WERI-Rb-1 (cell line): ENCODE results near the gene SIPA1L2.
"Not testable (repeated sequence)": the region's sequence is repeated elsewhere in the genome, so short reads cannot be mapped to it uniquely, and the experiment has no call there.

Experiments
- DNase-seq: peaks from one replicate; pipeline ENCODE4 v3.0.0-alpha.2; 2020
- H3K27ac ChIP-seq: fragments of 250-450 bp; sonication (Bioruptor Pico); 2 replicates; pipeline ENCODE4 v1.5.1; 2020; ENCODE audit warnings: mild to moderate bottlenecking, moderate library complexity
- H3K27me3 ChIP-seq: fragments of 250-450 bp; sonication (Bioruptor Pico); 2 replicates; pipeline ENCODE4 v1.5.1; 2021; ENCODE audit warnings: mild to moderate bottlenecking, low read depth, moderate library complexity; ENCODE audit not compliant: insufficient read depth, severe bottlenecking
- H3K36me3 ChIP-seq: fragments of 250-450 bp; sonication (Bioruptor Pico); 2 replicates; pipeline ENCODE4 v1.5.1; 2020; ENCODE audit warnings: mild to moderate bottlenecking, moderate library complexity
- H3K4me3 ChIP-seq: 2 replicates; pipeline ENCODE4 v1.5.1; 2011; ENCODE audit warnings: low read depth, mild to moderate bottlenecking, control low read depth, low read length
- H3K9me3 ChIP-seq: fragments of 250-450 bp; sonication (Bioruptor Pico); 2 replicates; pipeline ENCODE4 v1.5.1; 2021; ENCODE audit warnings: mild to moderate bottlenecking, moderate library complexity; ENCODE audit not compliant: severe bottlenecking
- CTCF ChIP-seq: IDR thresholded peaks from 2 replicates; pipeline ENCODE4 v1.5.1; 2011; ENCODE audit warnings: low read depth, mild to moderate bottlenecking, control low read depth, inconsistent platforms, low read length

SIPA1L2 gene

GRCh38 chr1:232611834-232612233 is 18.1 kb downstream of the SIPA1L2 start:
- DNase-seq, result peak; percentile 50
- Histone ChIP-seq H3K27me3 (no peaks in the 10 kb centered on the region), H3K4me3 (no peak overlapping the region), H3K36me3 (no peaks in the 10 kb centered on the region), H3K9me3 (no peaks in the 10 kb centered on the region), H3K27ac (no peak overlapping the region)
- TF ChIP-seq CTCF, result peak; percentile 72

- not testable (repeated sequence) for H3K9me3 ChIP-seq, DNase-seq, H3K4me3 ChIP-seq, H3K27me3 ChIP-seq, H3K27ac ChIP-seq, H3K36me3 ChIP-seq
Observed at GRCh38 chr1:232610902-232611745, 18.8 kb downstream of the SIPA1L2 start.

- Histone ChIP-seq H3K27ac (no peak overlapping the region), H3K9me3 (no peaks in the 10 kb centered on the region), H3K27me3 (no peaks in the 10 kb centered on the region), H3K4me3 (no peak overlapping the region), H3K36me3 (no peaks in the 10 kb centered on the region)
- no peak for TF ChIP-seq CTCF
- DNase-seq, result no peak
Observed at GRCh38 chr1:232610192-232610901, 19.6 kb downstream of the SIPA1L2 start.

- no peaks in the 10 kb centered on the region for H3K36me3 ChIP-seq
- H3K9me3 ChIP-seq, result no peaks in the 10 kb centered on the region
- H3K27ac ChIP-seq, result no peak overlapping the region
- H3K4me3 ChIP-seq, result no peak overlapping the region
- no peak for TF ChIP-seq CTCF
- DNase-seq, result no peak
- no peaks in the 10 kb centered on the region for H3K27me3 ChIP-seq
Observed at GRCh38 chr1:232608427-232608826, 21.5 kb downstream of the SIPA1L2 start.

GRCh38 chr1:232602622-232603021 is 27.3 kb downstream of the SIPA1L2 start:
- Histone ChIP-seq H3K27me3 (no peaks in the 10 kb centered on the region), H3K27ac (no peak overlapping the region), H3K36me3 (no peaks in the 10 kb centered on the region), H3K4me3 (no peak overlapping the region), H3K9me3 (no peaks in the 10 kb centered on the region)
- no peak for DNase-seq
- TF ChIP-seq CTCF, result peak; percentile 16; the same call in 1 of the 2 replicates

GRCh38 chr1:232600424-232601258 is 29.3 kb downstream of the SIPA1L2 start:
- no peak overlapping the region for H3K4me3 ChIP-seq
- H3K27ac ChIP-seq, result no peak overlapping the region
- no peaks in the 10 kb centered on the region for H3K9me3 ChIP-seq
- no peaks in the 10 kb centered on the region for H3K27me3 ChIP-seq
- H3K36me3 ChIP-seq, result no peaks in the 10 kb centered on the region
- DNase-seq, result no peak
- TF ChIP-seq CTCF, result no peak
